WTC11 (cell line): ENCODE data around the gene GRID2. TPM values are rescaled to one million over a fixed set of nuclear protein-coding genes. Genes with fewer than 3 reads are reported as not detected.

Source experiments
- ATAC-seq: fragments of 200-7000 bp; cut with Tn5 transposase; 2 replicates; pipeline ENCODE4 v1.10.0; 2021; ENCODE audit warnings: mild to moderate bottlenecking, moderate library complexity
- CTCF ChIA-PET: fragments of 300-600 bp; sonication (Branson Sonifier 250); formaldehyde crosslinking; loops from one replicate; lab custom pipeline; 2021; ENCODE audit warnings: antibody characterized with exemption; lab: Charles Lee
- POLR2A ChIA-PET: fragments of 350-600 bp; sonication (Branson Sonifier 250); formaldehyde crosslinking; loops from one replicate; lab custom pipeline; 2021; ENCODE audit warnings: antibody characterized with exemption; lab: Charles Lee
- DNase-seq: peaks from one replicate; pipeline ENCODE4 v3.0.0; 2021; ENCODE audit warnings: low spot score
- H3K27ac Mint-ChIP-seq: 2 replicates; pipeline ENCODE4 v1.8.0; 2021; ENCODE audit warnings: mixed read lengths
- H3K27me3 Mint-ChIP-seq: 2 replicates; pipeline ENCODE4 v1.8.0; 2021; ENCODE audit warnings: low read depth, mild to moderate bottlenecking, moderate library complexity, mixed read lengths
- H3K36me3 Mint-ChIP-seq: 2 replicates; pipeline ENCODE4 v1.8.0; 2021; ENCODE audit warnings: mixed read lengths
- H3K4me1 Mint-ChIP-seq: 2 replicates; pipeline ENCODE4 v1.8.0; 2022; ENCODE audit warnings: mixed read lengths
- H3K4me3 Mint-ChIP-seq: 2 replicates; pipeline ENCODE4 v1.8.0; 2021; ENCODE audit warnings: mild to moderate bottlenecking, moderate library complexity, mixed read lengths
- H3K9me3 Mint-ChIP-seq: 2 replicates; pipeline ENCODE4 v1.8.0; 2021; ENCODE audit warnings: mixed read lengths
- FOXK1 ChIP-seq: sonication (generic); formaldehyde crosslinking; IDR thresholded peaks from 2 replicates; pipeline ENCODE4 v1.8.0; 2022; ENCODE audit warnings: mild to moderate bottlenecking, moderate library complexity, missing genetic modification reagents
- GTF2I ChIP-seq: fragments of 250-450 bp; sonication (Bioruptor Pico); conservative IDR thresholded peaks from 2 replicates; pipeline ENCODE4 v1.4.0; 2021; ENCODE audit warnings: mild to moderate bottlenecking
- JUN ChIP-seq: sonication (generic); formaldehyde crosslinking; IDR thresholded peaks from 2 replicates; pipeline ENCODE4 v1.8.0; 2023; ENCODE audit warnings: mild to moderate bottlenecking, missing genetic modification reagents
- NFATC4 ChIP-seq: fragments of 250-450 bp; sonication (Bioruptor Pico); IDR thresholded peaks from 2 replicates; pipeline ENCODE4 v1.9.0; 2021; ENCODE audit warnings: mild to moderate bottlenecking
- NFE2L1 ChIP-seq: sonication (generic); formaldehyde crosslinking; IDR thresholded peaks from 2 replicates; pipeline ENCODE4 v1.8.1; 2023; ENCODE audit warnings: missing genetic modification reagents
- NR1H2 ChIP-seq: sonication (generic); formaldehyde crosslinking; IDR thresholded peaks from 2 replicates; pipeline ENCODE4 v1.9.0; 2021; ENCODE audit warnings: mild to moderate bottlenecking, moderate library complexity, missing genetic modification reagents
- PRRX2 ChIP-seq: fragments of 250-450 bp; sonication (Bioruptor Pico); IDR thresholded peaks from 2 replicates; pipeline ENCODE4 v1.8.0; 2021; ENCODE audit warnings: mild to moderate bottlenecking
- RELA ChIP-seq: sonication (generic); formaldehyde crosslinking; IDR thresholded peaks from 2 replicates; pipeline ENCODE4 v1.8.1; 2022; ENCODE audit warnings: missing genetic modification reagents, mild to moderate bottlenecking, borderline replicate concordance
- RORB ChIP-seq: fragments of 250-450 bp; sonication (Bioruptor Pico); IDR thresholded peaks from 2 replicates; pipeline ENCODE4 v1.9.0; 2021; ENCODE audit warnings: mild to moderate bottlenecking
- ZNF121 ChIP-seq: sonication (generic); formaldehyde crosslinking; IDR thresholded peaks from 2 replicates; pipeline ENCODE4 v1.8.0; 2023; ENCODE audit warnings: missing genetic modification reagents
- ZNF232 ChIP-seq: sonication (generic); formaldehyde crosslinking; IDR thresholded peaks from 2 replicates; pipeline ENCODE4 v1.8.0; 2022; ENCODE audit warnings: mild to moderate bottlenecking, missing genetic modification reagents
- ZNF317 ChIP-seq: sonication (generic); formaldehyde crosslinking; IDR thresholded peaks from 2 replicates; pipeline ENCODE4 v1.8.1; 2023; ENCODE audit warnings: low read depth, mild to moderate bottlenecking, moderate library complexity, missing genetic modification reagents, borderline replicate concordance
- total RNA-seq: library from RNA; stranded (reverse); gene quantifications from 3 replicates; pipeline ENCODE4 v1.2.3, GENCODE V29; 2021
- TF ChIP-seq, protein P1 (sequence below): sonication (generic); formaldehyde crosslinking; IDR thresholded peaks from 2 replicates; pipeline ENCODE4 v1.8.1; 2023; ENCODE audit warnings: mild to moderate bottlenecking, missing genetic modification reagents, moderate library complexity
- TF ChIP-seq, protein P2 (sequence below): sonication (generic); formaldehyde crosslinking; IDR thresholded peaks from 2 replicates; pipeline ENCODE4 v1.8.1; 2022; ENCODE audit warnings: low read depth, missing genetic modification reagents, borderline replicate concordance
- TF ChIP-seq, protein P3 (sequence below): fragments of 250-450 bp; sonication (Bioruptor Pico); IDR thresholded peaks from 2 replicates; pipeline ENCODE4 v1.9.0; 2021; ENCODE audit warnings: mild to moderate bottlenecking, borderline replicate concordance
- TF ChIP-seq, protein P4 (sequence below): sonication (generic); formaldehyde crosslinking; IDR thresholded peaks from 2 replicates; pipeline ENCODE4 v1.8.1; 2022; ENCODE audit warnings: low read depth, mild to moderate bottlenecking, moderate library complexity, missing genetic modification reagents, borderline replicate concordance
- TF ChIP-seq, protein P5 (sequence below): fragments of 250-450 bp; sonication (Bioruptor Pico); IDR thresholded peaks from 2 replicates; pipeline ENCODE4 v1.9.0; 2021; ENCODE audit warnings: mild to moderate bottlenecking
- TF ChIP-seq, protein P6 (sequence below): sonication (generic); formaldehyde crosslinking; IDR thresholded peaks from 2 replicates; pipeline ENCODE4 v1.8.1; 2023; ENCODE audit warnings: mild to moderate bottlenecking, missing genetic modification reagents, borderline replicate concordance
- TF ChIP-seq, protein P7 (sequence below): fragments of 250-450 bp; sonication (Bioruptor Pico); IDR thresholded peaks from 2 replicates; pipeline ENCODE4 v1.9.0; 2021; ENCODE audit warnings: moderate library complexity, mild to moderate bottlenecking, inconsistent platforms, borderline replicate concordance
- TF ChIP-seq, protein P8 (sequence below): sonication (generic); formaldehyde crosslinking; conservative IDR thresholded peaks from 2 replicates; pipeline ENCODE4 v1.8.1; 2022; ENCODE audit warnings: mild to moderate bottlenecking, missing genetic modification reagents

GRID2 gene
- total RNA-seq, 1 experiment from 2014 or later: 26.8 TPM

DNA sequence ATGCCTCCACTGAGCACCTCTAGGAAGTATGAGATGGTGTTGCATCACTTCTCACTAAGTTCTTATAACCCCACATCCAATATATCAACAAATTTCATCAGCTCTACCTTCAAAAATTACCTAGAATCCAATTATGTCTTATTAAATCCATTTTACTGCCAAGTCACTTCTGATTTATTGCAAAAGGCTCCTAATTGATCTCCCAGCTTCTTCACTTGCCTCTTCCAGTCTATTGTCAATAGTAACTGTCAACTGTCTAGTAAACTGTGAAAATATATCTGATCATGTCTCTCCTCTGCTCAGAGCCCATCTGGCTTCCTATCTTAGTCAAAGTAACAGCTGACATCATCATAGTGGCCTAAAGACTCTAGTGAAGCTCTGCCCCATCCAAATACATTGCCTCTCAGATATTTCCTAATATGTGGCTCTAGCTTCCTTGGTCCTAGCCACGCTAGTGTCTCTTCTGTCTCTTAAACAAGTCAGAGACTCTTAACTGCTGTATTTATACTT is 1110.3 kb downstream of the GRID2 start:
- ATAC-seq: no peak
- ChIA-PET POLR2A (no interaction called here), CTCF (no interaction called here)
- Mint-ChIP-seq H3K27me3 (peaks cover 46% of the 10 kb centered on the region), H3K27ac (no peak overlapping the region), H3K4me1 (peaks cover 17% of the 10 kb centered on the region), H3K36me3 (no peaks in the 10 kb centered on the region), H3K9me3 (no peaks in the 10 kb centered on the region), H3K4me3 (no peak overlapping the region)
- TF ChIP-seq RELA (CRISPR knock-in tag): no peak
- no peak for DNase-seq

DNA sequence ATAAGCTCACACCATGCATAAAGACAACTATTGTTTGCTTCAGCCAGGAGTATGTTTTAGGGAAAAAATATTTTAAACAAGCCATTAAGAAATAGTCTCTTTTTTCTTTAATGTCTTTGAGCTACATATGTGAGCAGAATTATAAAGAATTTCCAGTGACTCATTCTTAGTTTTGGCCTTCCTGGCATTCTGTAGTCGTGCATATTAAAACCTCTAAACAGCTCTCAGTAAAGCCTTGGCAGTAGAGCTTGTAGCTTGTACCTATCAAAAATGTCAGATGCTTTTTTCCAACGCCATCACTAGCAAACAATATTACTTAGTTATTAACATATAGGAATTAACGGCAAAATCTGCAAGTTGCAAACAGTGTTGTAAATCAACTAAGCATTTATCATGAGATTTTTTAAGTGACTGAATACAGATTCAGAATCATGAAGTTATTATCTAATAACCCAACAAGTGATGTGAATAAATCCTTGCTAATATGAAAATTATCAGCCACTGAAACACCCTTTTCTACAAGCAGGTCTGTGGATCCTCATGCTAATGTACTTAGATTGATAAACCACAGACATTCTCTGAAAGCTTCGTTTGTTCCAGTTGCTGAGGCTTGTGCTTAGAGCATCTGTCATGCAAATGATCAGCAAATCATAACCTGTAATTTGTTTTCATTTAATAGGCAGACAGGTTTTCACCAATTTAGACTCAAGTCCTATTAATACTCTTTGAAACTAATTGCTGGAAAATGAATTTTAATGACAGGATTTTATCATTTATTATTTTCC is 1112.8 kb downstream of the GRID2 start:
- no peaks in the 10 kb centered on the region for H3K9me3 Mint-ChIP-seq
- peaks cover 22% of the 10 kb centered on the region for H3K27me3 Mint-ChIP-seq
- ChIA-PET CTCF (no interaction called here), POLR2A (no interaction called here)
- no peak for DNase-seq
- no peak overlapping the region for H3K27ac Mint-ChIP-seq
- no peak overlapping the region for H3K4me3 Mint-ChIP-seq
- no peak for ATAC-seq
- no peaks in the 10 kb centered on the region for H3K36me3 Mint-ChIP-seq
- no peak for TF ChIP-seq RELA (CRISPR knock-in tag)
- TF ChIP-seq ZNF232 (CRISPR knock-in tag): no peak
- TF ChIP-seq, protein P1, sequence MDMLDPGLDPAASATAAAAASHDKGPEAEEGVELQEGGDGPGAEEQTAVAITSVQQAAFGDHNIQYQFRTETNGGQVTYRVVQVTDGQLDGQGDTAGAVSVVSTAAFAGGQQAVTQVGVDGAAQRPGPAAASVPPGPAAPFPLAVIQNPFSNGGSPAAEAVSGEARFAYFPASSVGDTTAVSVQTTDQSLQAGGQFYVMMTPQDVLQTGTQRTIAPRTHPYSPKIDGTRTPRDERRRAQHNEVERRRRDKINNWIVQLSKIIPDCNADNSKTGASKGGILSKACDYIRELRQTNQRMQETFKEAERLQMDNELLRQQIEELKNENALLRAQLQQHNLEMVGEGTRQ (CRISPR knock-in tag): no peak
- TF ChIP-seq ZNF317 (CRISPR knock-in tag): no peak
- no peak for TF ChIP-seq ZNF121
- TF ChIP-seq, protein P2, sequence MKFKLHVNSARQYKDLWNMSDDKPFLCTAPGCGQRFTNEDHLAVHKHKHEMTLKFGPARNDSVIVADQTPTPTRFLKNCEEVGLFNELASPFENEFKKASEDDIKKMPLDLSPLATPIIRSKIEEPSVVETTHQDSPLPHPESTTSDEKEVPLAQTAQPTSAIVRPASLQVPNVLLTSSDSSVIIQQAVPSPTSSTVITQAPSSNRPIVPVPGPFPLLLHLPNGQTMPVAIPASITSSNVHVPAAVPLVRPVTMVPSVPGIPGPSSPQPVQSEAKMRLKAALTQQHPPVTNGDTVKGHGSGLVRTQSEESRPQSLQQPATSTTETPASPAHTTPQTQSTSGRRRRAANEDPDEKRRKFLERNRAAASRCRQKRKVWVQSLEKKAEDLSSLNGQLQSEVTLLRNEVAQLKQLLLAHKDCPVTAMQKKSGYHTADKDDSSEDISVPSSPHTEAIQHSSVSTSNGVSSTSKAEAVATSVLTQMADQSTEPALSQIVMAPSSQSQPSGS (CRISPR knock-in tag): no peak
- TF ChIP-seq JUN (CRISPR knock-in tag): no peak
- TF ChIP-seq, protein P3, sequence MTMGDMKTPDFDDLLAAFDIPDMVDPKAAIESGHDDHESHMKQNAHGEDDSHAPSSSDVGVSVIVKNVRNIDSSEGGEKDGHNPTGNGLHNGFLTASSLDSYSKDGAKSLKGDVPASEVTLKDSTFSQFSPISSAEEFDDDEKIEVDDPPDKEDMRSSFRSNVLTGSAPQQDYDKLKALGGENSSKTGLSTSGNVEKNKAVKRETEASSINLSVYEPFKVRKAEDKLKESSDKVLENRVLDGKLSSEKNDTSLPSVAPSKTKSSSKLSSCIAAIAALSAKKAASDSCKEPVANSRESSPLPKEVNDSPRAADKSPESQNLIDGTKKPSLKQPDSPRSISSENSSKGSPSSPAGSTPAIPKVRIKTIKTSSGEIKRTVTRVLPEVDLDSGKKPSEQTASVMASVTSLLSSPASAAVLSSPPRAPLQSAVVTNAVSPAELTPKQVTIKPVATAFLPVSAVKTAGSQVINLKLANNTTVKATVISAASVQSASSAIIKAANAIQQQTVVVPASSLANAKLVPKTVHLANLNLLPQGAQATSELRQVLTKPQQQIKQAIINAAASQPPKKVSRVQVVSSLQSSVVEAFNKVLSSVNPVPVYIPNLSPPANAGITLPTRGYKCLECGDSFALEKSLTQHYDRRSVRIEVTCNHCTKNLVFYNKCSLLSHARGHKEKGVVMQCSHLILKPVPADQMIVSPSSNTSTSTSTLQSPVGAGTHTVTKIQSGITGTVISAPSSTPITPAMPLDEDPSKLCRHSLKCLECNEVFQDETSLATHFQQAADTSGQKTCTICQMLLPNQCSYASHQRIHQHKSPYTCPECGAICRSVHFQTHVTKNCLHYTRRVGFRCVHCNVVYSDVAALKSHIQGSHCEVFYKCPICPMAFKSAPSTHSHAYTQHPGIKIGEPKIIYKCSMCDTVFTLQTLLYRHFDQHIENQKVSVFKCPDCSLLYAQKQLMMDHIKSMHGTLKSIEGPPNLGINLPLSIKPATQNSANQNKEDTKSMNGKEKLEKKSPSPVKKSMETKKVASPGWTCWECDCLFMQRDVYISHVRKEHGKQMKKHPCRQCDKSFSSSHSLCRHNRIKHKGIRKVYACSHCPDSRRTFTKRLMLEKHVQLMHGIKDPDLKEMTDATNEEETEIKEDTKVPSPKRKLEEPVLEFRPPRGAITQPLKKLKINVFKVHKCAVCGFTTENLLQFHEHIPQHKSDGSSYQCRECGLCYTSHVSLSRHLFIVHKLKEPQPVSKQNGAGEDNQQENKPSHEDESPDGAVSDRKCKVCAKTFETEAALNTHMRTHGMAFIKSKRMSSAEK (CRISPR knock-in tag): no peak
- TF ChIP-seq, protein P4, sequence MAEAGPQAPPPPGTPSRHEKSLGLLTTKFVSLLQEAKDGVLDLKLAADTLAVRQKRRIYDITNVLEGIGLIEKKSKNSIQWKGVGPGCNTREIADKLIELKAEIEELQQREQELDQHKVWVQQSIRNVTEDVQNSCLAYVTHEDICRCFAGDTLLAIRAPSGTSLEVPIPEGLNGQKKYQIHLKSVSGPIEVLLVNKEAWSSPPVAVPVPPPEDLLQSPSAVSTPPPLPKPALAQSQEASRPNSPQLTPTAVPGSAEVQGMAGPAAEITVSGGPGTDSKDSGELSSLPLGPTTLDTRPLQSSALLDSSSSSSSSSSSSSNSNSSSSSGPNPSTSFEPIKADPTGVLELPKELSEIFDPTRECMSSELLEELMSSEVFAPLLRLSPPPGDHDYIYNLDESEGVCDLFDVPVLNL (CRISPR knock-in tag): no peak
- TF ChIP-seq FOXK1 (CRISPR knock-in tag): no peak
- TF ChIP-seq, protein P5, sequence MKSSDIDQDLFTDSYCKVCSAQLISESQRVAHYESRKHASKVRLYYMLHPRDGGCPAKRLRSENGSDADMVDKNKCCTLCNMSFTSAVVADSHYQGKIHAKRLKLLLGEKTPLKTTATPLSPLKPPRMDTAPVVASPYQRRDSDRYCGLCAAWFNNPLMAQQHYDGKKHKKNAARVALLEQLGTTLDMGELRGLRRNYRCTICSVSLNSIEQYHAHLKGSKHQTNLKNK (CRISPR knock-in tag): no peak
- TF ChIP-seq, protein P6, sequence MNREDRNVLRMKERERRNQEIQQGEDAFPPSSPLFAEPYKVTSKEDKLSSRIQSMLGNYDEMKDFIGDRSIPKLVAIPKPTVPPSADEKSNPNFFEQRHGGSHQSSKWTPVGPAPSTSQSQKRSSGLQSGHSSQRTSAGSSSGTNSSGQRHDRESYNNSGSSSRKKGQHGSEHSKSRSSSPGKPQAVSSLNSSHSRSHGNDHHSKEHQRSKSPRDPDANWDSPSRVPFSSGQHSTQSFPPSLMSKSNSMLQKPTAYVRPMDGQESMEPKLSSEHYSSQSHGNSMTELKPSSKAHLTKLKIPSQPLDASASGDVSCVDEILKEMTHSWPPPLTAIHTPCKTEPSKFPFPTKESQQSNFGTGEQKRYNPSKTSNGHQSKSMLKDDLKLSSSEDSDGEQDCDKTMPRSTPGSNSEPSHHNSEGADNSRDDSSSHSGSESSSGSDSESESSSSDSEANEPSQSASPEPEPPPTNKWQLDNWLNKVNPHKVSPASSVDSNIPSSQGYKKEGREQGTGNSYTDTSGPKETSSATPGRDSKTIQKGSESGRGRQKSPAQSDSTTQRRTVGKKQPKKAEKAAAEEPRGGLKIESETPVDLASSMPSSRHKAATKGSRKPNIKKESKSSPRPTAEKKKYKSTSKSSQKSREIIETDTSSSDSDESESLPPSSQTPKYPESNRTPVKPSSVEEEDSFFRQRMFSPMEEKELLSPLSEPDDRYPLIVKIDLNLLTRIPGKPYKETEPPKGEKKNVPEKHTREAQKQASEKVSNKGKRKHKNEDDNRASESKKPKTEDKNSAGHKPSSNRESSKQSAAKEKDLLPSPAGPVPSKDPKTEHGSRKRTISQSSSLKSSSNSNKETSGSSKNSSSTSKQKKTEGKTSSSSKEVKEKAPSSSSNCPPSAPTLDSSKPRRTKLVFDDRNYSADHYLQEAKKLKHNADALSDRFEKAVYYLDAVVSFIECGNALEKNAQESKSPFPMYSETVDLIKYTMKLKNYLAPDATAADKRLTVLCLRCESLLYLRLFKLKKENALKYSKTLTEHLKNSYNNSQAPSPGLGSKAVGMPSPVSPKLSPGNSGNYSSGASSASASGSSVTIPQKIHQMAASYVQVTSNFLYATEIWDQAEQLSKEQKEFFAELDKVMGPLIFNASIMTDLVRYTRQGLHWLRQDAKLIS (CRISPR knock-in tag): no peak
- TF ChIP-seq, protein P7, sequence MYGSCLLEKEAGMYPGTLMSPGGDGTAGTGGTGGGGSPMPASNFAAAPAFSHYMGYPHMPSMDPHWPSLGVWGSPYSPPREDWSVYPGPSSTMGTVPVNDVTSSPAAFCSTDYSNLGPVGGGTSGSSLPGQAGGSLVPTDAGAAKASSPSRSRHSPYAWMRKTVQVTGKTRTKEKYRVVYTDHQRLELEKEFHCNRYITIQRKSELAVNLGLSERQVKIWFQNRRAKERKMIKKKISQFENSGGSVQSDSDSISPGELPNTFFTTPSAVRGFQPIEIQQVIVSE (CRISPR knock-in tag): no peak
- TF ChIP-seq RORB (CRISPR knock-in tag): no peak
- TF ChIP-seq GTF2I (CRISPR knock-in tag): no peak
- no peak for TF ChIP-seq NFE2L1 (CRISPR knock-in tag)
- no peak for TF ChIP-seq NR1H2 (CRISPR knock-in tag)
- no peak for TF ChIP-seq PRRX2 (CRISPR knock-in tag)
- TF ChIP-seq, protein P8, sequence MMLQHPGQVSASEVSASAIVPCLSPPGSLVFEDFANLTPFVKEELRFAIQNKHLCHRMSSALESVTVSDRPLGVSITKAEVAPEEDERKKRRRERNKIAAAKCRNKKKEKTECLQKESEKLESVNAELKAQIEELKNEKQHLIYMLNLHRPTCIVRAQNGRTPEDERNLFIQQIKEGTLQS (CRISPR knock-in tag): no peak
- no peak for TF ChIP-seq NFATC4
- no peaks in the 10 kb centered on the region for H3K4me1 Mint-ChIP-seq
